K562 (cell line): ENCODE results near the gene CHST10. TPM values are rescaled to one million over a fixed set of nuclear protein-coding genes. Genes with fewer than 3 reads are reported as not detected.

Source experiments
- CEBPG ChIP-seq, 3 experiments: fragments of 200-800 bp in 1 of 3; sonication (Bioruptor generic) in 1 of 3; sonication (generic) in 1 of 3; formaldehyde crosslinking in 1 of 3; IDR thresholded peaks in 2 of 3; conservative IDR thresholded peaks in 1 of 3; 2 replicates each; pipeline versions ENCODE4 v1.6.1 to v1.8.0; 2016 to 2022; ENCODE audit warnings: missing compliant biosample characterization in 2 of 3, missing genetic modification characterization in 2 of 3, mild to moderate bottlenecking in 1 of 3, missing genetic modification reagents in 1 of 3
- CREBBP ChIP-seq: IDR thresholded peaks from one replicate; pipeline ENCODE4 v1.6.1; 2012; ENCODE audit warnings: low read depth, mild to moderate bottlenecking, control low read depth, inconsistent platforms, low read length
- CXXC5 ChIP-seq: fragments of 250-450 bp; sonication (Bioruptor Pico); IDR thresholded peaks from 2 replicates; pipeline ENCODE4 v1.8.0; 2022; ENCODE audit warnings: inconsistent platforms, mild to moderate bottlenecking, moderate library complexity
- EP400 ChIP-seq: fragments of 450-650 bp; IDR thresholded peaks from 2 replicates; pipeline ENCODE4 v1.6.1; 2017; ENCODE audit warnings: antibody characterized with exemption, mild to moderate bottlenecking, moderate library complexity
- JUND ChIP-seq, 2 experiments: IDR thresholded peaks; 2 replicates in 1 of 2; 3 replicates in 1 of 2; pipeline ENCODE4 v1.6.1; 2011; ENCODE audit warnings: borderline replicate concordance in 2 of 2, low read depth in 2 of 2, low read length in 2 of 2, improper control_type of control experiment in 1 of 2, missing biosample characterization in 1 of 2, missing genetic modification characterization in 1 of 2, missing genetic modification reagents in 1 of 2
- KDM2B ChIP-seq: fragments of 250-450 bp; sonication (Bioruptor Pico); IDR thresholded peaks from 2 replicates; pipeline ENCODE4 v1.8.0; 2021; ENCODE audit warnings: mild to moderate bottlenecking, moderate library complexity
- MYBL2 ChIP-seq, 2 experiments: fragments of 450-650 bp in 1 of 2; sonication (generic) in 1 of 2; formaldehyde crosslinking in 1 of 2; IDR thresholded peaks; 2 replicates each; pipeline versions ENCODE4 v1.6.1 to v1.8.1; 2017 to 2022; ENCODE audit warnings: borderline replicate concordance in 1 of 2, inconsistent platforms in 1 of 2, low read depth in 1 of 2, mild to moderate bottlenecking in 1 of 2, missing genetic modification reagents in 1 of 2, moderate library complexity in 1 of 2
- POLR3A ChIP-seq: IDR thresholded peaks from 2 replicates; pipeline ENCODE4 v1.6.1; 2011; ENCODE audit warnings: borderline replicate concordance, mild to moderate bottlenecking, moderate library complexity; ENCODE audit not compliant: insufficient read length, insufficient read depth; ENCODE audit errors: extremely low read depth
- RBBP5 ChIP-seq: fragments of 200-600 bp; sonication (generic); IDR thresholded peaks from 2 replicates; pipeline ENCODE4 v1.6.1; 2012; ENCODE audit warnings: borderline replicate concordance, mild to moderate bottlenecking, low read length, control low read depth, inconsistent platforms; ENCODE audit not compliant: insufficient read depth, poor library complexity, severe bottlenecking
- SP2 ChIP-seq: IDR thresholded peaks from 2 replicates; pipeline ENCODE4 v1.6.1; 2011; ENCODE audit warnings: mild to moderate bottlenecking, low read depth, low read length, moderate library complexity; ENCODE audit not compliant: poor library complexity, severe bottlenecking; ENCODE audit errors: extremely low read depth
- THRB ChIP-seq: fragments of 450-650 bp; formaldehyde crosslinking; conservative IDR thresholded peaks from 2 replicates; pipeline ENCODE4 v1.4.0; 2022; ENCODE audit warnings: mild to moderate bottlenecking, missing genetic modification characterization
- ZBTB17 ChIP-seq: fragments of 450-650 bp; formaldehyde crosslinking; IDR thresholded peaks from 2 replicates; pipeline ENCODE4 v1.4.0; 2020; ENCODE audit warnings: mild to moderate bottlenecking
- ZFP1 ChIP-seq: fragments of 450-650 bp; formaldehyde crosslinking; IDR thresholded peaks from 2 replicates; pipeline ENCODE4 v1.4.0; 2020; ENCODE audit warnings: mild to moderate bottlenecking, mixed read lengths
- ZNF134 ChIP-seq: fragments of 250-450 bp; sonication (Bioruptor Pico); conservative IDR thresholded peaks from 2 replicates; pipeline ENCODE4 v1.4.0; 2020
- ZNF589 ChIP-seq: fragments of 200-800 bp; sonication (Bioruptor generic); IDR thresholded peaks from 2 replicates; pipeline ENCODE4 v1.6.1; 2016; ENCODE audit warnings: low read depth, missing genetic modification characterization, missing compliant biosample characterization
- ZNF668 ChIP-seq: fragments of 250-450 bp; sonication (Bioruptor Pico); IDR thresholded peaks from 2 replicates; pipeline ENCODE4 v1.8.0; 2022; ENCODE audit warnings: mild to moderate bottlenecking, inconsistent platforms
- ZNF766 ChIP-seq: fragments of 200-800 bp; sonication (Bioruptor generic); conservative IDR thresholded peaks from 2 replicates; pipeline ENCODE4 v1.6.1; 2016; ENCODE audit warnings: missing genetic modification characterization, missing compliant biosample characterization
- ZNF830 ChIP-seq: fragments of 250-450 bp; sonication (Bioruptor Pico); IDR thresholded peaks from 2 replicates; pipeline ENCODE4 v1.5.0; 2021; ENCODE audit warnings: mild to moderate bottlenecking
- polyA plus RNA-seq, 8 experiments: library from polyadenylated mRNA; depleted of rRNA in 4 of 8; stranded (reverse) in 5 of 8; unstranded in 3 of 8; fragments of >200 nt; fragmentation: Nextera tagmentation in 2 of 8; fragmentation: Illumina TruSeq in 1 of 8; extraction: Ambion mirVana in 2 of 8; extraction: Trizol in 1 of 8; gene quantifications; 2 replicates each; pipeline versions ENCODE4 v1.2.1 to v1.2.3, GENCODE V29; 2011 to 2014; ENCODE audit warnings: inconsistent platforms in 1 of 8, missing spikeins in 1 of 8
- total RNA-seq, 7 experiments: library from RNA; depleted of rRNA in 6 of 7; stranded (reverse); fragments of >200 nt in 6 of 7; fragmentation: Illumina TruSeq in 2 of 7; extraction: Trizol in 2 of 7; gene quantifications; 2 replicates each; pipeline versions ENCODE4 v1.2.1 to v1.2.3, GENCODE V29; 2011 to 2021; ENCODE audit warnings: low replicate concordance in 1 of 7
- TF ChIP-seq, protein P1 (sequence below), 2 experiments: fragments of 450-650 bp in 1 of 2; IDR thresholded peaks; 2 replicates each; pipeline ENCODE4 v1.6.1; 2011 to 2017; ENCODE audit warnings: low read depth in 2 of 2, antibody characterized with exemption in 1 of 2, borderline replicate concordance in 1 of 2, low read length in 1 of 2, mild to moderate bottlenecking in 1 of 2, mixed read lengths in 1 of 2; ENCODE audit not compliant: control insufficient read depth in 1 of 2

Gene CHST10
- total and polyA plus RNA-seq, 9 of the 15 experiments (the other 6 are each of a cell fraction or from before 2014, with no cell fraction given), result 1.3 to 30.9 (median 19.3) TPM

DNA sequence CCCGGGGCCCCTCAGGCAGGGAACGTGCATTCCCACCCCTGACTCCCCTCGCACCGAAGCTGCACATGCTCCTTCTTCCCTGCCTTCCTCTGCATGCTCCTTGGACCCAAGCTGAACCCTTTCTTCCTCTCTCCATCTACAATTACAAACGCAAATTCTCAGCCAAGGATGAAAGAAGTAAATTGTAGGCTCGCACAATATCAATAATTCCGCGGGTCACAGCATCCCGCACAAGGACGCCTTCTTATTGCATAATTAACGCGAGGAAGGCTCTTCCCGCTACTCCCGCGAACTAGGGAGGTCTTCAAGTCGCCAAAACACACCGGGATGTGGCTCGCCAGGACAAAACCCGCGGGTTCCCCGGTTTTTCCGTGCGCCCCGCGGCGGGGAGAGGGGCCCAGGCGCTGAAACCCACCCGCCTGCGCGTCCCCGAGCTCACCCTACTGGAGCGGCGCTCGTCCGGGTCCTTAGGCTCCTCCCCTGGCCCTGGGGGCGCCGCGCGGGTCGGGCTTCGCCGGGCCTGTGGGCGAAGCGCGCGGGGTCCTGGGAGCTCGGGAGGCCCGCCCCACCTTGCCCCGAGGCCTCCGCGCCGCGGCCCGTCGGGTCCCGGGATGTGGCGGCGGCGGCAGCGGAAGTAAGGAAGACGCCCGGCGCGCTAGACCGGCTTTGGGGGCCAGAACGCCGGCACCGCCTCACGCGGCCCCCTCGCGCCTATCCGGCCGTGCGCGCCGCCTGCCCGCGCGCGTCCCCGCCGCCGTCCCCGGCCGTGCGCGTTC is at the start of gene CHST10 (continued):
- TF ChIP-seq, protein P1, sequence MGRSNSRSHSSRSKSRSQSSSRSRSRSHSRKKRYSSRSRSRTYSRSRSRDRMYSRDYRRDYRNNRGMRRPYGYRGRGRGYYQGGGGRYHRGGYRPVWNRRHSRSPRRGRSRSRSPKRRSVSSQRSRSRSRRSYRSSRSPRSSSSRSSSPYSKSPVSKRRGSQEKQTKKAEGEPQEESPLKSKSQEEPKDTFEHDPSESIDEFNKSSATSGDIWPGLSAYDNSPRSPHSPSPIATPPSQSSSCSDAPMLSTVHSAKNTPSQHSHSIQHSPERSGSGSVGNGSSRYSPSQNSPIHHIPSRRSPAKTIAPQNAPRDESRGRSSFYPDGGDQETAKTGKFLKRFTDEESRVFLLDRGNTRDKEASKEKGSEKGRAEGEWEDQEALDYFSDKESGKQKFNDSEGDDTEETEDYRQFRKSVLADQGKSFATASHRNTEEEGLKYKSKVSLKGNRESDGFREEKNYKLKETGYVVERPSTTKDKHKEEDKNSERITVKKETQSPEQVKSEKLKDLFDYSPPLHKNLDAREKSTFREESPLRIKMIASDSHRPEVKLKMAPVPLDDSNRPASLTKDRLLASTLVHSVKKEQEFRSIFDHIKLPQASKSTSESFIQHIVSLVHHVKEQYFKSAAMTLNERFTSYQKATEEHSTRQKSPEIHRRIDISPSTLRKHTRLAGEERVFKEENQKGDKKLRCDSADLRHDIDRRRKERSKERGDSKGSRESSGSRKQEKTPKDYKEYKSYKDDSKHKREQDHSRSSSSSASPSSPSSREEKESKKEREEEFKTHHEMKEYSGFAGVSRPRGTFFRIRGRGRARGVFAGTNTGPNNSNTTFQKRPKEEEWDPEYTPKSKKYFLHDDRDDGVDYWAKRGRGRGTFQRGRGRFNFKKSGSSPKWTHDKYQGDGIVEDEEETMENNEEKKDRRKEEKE (IDR thresholded peaks at IDR 0.05; ENCODE audit: borderline replicate concordance in 1 of 2, control insufficient read depth in 1 of 2, low read depth in 2 of 2, low read length in 1 of 2), result no peak
- no peak for TF ChIP-seq POLR3A
- TF ChIP-seq ZNF668 (CRISPR knock-in tag), result no peak
- TF ChIP-seq MYBL2 (IDR thresholded peaks at IDR 0.05; ENCODE audit: low read depth), result no peak
- no peak for TF ChIP-seq MYBL2 (CRISPR knock-in tag; IDR thresholded peaks at IDR 0.05; ENCODE audit: borderline replicate concordance)
- peak; percentile 65 for TF ChIP-seq EP400
- no peak for TF ChIP-seq ZNF830 (CRISPR knock-in tag)
- TF ChIP-seq ZBTB17 (CRISPR knock-in tag), result no peak
- TF ChIP-seq ZNF589 (CRISPR knock-in tag), result no peak
- no peak for TF ChIP-seq JUND (IDR thresholded peaks at IDR 0.05; ENCODE audit: borderline replicate concordance, low read depth, low read length)
- TF ChIP-seq JUND (tag; IDR thresholded peaks at IDR 0.05; ENCODE audit: borderline replicate concordance, low read depth, low read length), result no peak
- no peak for TF ChIP-seq ZFP1 (CRISPR knock-in tag)
- no peak for TF ChIP-seq SP2
- TF ChIP-seq KDM2B, result no peak
- peak; percentile 88 for TF ChIP-seq RBBP5
- TF ChIP-seq CEBPG (CRISPR knock-in tag; IDR thresholded peaks at IDR 0.05), result peak; percentile 58
- peak; percentile 59 to 93 for TF ChIP-seq CEBPG (tag; conservative IDR thresholded peaks at IDR 0.05 in 1 of 2, IDR thresholded peaks at IDR 0.05 in 1 of 2)
- no peak for TF ChIP-seq ZNF134 (CRISPR knock-in tag)
- no peak for TF ChIP-seq CREBBP
- TF ChIP-seq CXXC5, result peak; percentile 86
- no peak for TF ChIP-seq THRB (CRISPR knock-in tag)
- peak; percentile 5; the same call in 1 of the 2 replicates for TF ChIP-seq ZNF766 (CRISPR knock-in tag)
